ENCODE results near the gene CYFIP2.

Gene CYFIP2

DNA sequence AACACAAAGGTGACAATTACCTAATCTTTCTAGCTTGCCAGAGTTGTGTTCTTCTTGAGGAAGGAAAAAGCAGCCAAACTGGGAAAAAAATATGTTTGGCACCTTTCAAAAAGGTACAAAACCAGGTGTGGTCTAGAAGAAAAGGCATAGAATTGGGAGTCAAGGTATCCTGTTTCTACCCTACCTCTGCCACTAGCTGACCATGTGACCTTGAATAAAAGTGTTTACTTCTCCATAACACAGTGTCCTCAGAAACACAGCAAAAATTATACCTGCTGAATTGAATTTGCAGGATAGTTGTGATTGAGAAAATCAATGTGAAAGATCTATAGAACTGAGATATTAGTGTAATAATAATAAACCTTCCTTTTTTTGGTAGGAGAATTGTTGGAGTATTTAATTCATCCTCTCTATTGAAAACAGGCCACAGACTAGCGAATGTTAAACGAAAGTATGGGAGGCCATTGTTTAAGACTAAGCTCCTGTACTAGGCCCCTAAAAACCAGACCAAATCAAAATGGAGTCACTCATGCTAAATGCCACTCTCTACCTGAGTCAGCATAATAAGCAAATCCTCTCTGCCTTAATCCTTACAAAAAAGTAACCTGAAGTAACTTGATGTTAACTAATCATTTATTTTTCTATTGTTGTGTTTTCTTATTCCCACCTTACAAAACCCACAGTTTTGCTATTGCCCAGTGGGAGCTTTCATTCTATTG is 12.6 kb downstream of the CYFIP2 start:
- Histone ChIP-seq H3K9me3 (ENCODE audit: severe bottlenecking) (no peaks in the 10 kb centered on the region), H3K27ac (no peak overlapping the region), H3K36me3 (no peaks in the 10 kb centered on the region), H3K27me3 (ENCODE audit: insufficient read depth, low read depth, severe bottlenecking) (no peaks in the 10 kb centered on the region), H3K4me3 (ENCODE audit: low read depth, low read length) (no peak overlapping the region)
- TF ChIP-seq, protein P1, sequence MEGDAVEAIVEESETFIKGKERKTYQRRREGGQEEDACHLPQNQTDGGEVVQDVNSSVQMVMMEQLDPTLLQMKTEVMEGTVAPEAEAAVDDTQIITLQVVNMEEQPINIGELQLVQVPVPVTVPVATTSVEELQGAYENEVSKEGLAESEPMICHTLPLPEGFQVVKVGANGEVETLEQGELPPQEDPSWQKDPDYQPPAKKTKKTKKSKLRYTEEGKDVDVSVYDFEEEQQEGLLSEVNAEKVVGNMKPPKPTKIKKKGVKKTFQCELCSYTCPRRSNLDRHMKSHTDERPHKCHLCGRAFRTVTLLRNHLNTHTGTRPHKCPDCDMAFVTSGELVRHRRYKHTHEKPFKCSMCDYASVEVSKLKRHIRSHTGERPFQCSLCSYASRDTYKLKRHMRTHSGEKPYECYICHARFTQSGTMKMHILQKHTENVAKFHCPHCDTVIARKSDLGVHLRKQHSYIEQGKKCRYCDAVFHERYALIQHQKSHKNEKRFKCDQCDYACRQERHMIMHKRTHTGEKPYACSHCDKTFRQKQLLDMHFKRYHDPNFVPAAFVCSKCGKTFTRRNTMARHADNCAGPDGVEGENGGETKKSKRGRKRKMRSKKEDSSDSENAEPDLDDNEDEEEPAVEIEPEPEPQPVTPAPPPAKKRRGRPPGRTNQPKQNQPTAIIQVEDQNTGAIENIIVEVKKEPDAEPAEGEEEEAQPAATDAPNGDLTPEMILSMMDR (IDR thresholded peaks at IDR 0.05; ENCODE audit: low read depth, low read length): no peak
- no peak for DNase-seq

DNA sequence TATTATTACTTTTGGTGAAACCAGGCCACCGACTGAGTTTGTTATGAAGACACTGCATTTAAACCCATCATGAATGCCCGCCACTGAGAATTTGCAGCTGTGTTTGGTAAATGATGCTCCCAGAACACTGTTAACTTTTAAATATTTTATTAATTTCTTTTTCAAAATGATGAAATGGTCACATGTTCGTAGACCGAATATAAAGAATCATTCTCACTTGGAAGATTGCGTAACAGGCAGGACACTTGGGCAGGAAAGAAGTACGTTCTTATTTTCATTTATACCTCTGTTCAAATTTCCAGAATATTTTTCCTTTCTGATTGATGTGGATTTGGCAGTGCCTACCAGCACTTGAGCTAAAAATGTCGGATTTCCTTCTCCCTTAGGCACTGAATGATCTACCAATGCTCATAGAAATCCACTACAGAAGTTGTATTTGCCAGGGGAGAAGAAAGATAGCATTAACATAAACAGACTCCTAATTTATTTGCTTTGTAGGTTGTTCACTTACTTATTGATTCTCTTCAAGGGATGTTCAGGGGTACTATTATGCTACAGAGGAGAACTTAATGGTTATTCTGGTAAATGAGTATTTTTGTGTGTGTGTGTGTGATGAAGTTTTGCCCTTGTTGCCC is 13.8 kb downstream of the CYFIP2 start:
- Histone ChIP-seq H3K4me3 (ENCODE audit: low read depth, low read length) (no peak overlapping the region), H3K27ac (no peak overlapping the region), H3K9me3 (ENCODE audit: severe bottlenecking) (no peaks in the 10 kb centered on the region), H3K36me3 (no peaks in the 10 kb centered on the region), H3K27me3 (ENCODE audit: insufficient read depth, low read depth, severe bottlenecking) (no peaks in the 10 kb centered on the region)
- DNase-seq: no peak
- TF ChIP-seq, protein P1 (IDR thresholded peaks at IDR 0.05; ENCODE audit: low read depth, low read length): no peak

DNA sequence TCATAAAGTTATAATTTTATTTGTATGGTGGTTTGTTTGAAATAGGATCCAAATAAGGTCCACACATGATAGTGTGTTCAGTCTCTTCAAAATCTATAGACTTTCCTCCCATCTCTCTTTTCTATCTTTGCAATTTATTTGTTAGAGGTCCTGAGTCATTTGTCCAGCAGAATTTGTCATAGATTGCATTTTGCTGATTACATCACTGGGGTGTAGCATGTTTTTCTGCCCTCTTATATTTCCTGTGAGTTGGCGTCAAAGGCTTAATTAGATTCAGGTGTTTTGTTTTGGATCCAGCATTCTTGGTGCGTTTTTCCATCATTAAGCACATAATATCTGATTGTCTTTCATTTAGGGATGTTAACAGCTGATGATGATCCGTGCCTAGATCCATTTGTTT is 15.0 kb downstream of the CYFIP2 start:
- Histone ChIP-seq H3K36me3 (peaks cover 4% of the 10 kb centered on the region; the same call in 1 of the 2 replicates), H3K27me3 (ENCODE audit: insufficient read depth, low read depth, severe bottlenecking) (no peaks in the 10 kb centered on the region), H3K4me3 (ENCODE audit: low read depth, low read length) (no peak overlapping the region), H3K27ac (no peak overlapping the region), H3K9me3 (ENCODE audit: severe bottlenecking) (no peaks in the 10 kb centered on the region)
- DNase-seq: no peak
- TF ChIP-seq, protein P1 (IDR thresholded peaks at IDR 0.05; ENCODE audit: low read depth, low read length): no peak

DNA sequence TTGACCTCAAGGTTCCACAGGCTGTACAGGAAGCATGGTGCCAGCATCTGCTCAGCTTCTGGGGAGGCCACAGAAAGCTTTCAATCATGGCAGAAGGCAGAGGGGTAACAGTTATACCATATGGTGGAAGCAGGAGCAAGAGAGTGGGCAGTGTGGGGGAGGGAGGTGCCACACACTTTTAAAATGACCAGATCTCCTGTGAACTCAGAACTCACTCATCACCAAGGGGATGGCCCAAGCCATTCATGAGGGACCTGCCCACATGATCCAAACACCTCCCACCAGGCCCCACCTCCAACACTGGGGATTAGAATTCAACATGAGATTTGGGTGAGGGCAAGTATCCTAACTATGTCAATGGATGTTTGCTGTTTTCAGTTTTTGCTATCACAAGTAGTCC is 16.2 kb downstream of the CYFIP2 start:
- no peaks in the 10 kb centered on the region for H3K9me3 ChIP-seq (ENCODE audit: severe bottlenecking)
- TF ChIP-seq, protein P1 (IDR thresholded peaks at IDR 0.05; ENCODE audit: low read depth, low read length): no peak
- peaks cover 10% of the 10 kb centered on the region for H3K36me3 ChIP-seq
- H3K27ac ChIP-seq: no peak overlapping the region
- no peak for DNase-seq
- H3K4me3 ChIP-seq (ENCODE audit: low read depth, low read length): no peak overlapping the region
- H3K27me3 ChIP-seq (ENCODE audit: insufficient read depth, low read depth, severe bottlenecking): no peaks in the 10 kb centered on the region

DNA sequence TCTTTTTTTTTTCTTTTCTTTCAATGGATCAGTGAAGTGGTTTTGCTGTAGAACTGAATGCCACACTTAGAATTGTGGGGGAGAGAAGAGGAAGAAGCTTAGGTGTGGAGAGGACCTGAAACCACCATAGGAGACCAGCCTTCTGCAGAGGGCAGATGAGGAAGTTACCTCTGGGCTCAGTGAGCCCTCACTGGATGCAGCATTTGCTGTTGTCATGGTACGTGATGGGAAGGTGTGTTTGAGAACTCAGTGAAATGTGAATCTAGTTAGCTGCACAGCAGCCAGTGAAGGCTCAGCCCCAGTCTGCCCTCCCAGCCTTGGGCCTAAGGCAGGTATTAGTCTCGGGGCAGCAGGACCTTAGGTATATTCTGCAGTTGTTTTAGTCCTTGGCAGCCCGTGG is 17.5 kb downstream of the CYFIP2 start:
- Histone ChIP-seq H3K27ac (no peak overlapping the region), H3K27me3 (ENCODE audit: insufficient read depth, low read depth, severe bottlenecking) (no peaks in the 10 kb centered on the region), H3K9me3 (ENCODE audit: severe bottlenecking) (no peaks in the 10 kb centered on the region), H3K4me3 (ENCODE audit: low read depth, low read length) (no peak overlapping the region), H3K36me3 (peaks cover 23% of the 10 kb centered on the region)
- DNase-seq: no peak
- TF ChIP-seq, protein P1 (IDR thresholded peaks at IDR 0.05; ENCODE audit: low read depth, low read length): no peak
